Loucy (cell line): Measurements from ENCODE around the gene FUNDC2.
A peak's percentile ranks its signal among the peaks of the same experiment; 100 is the strongest.

Experiments
- H2AFZ ChIP-seq: fragments of 200-600 bp; sonication (generic); 2 replicates; pipeline ENCODE4 v1.6.0; 2016; ENCODE audit warnings: antibody characterized with exemption, mild to moderate bottlenecking, low read length, moderate library complexity
- H3F3A ChIP-seq: fragments of 200-600 bp; 2 replicates; pipeline ENCODE4 v1.6.0; 2016; ENCODE audit warnings: antibody characterized with exemption, low read depth, mild to moderate bottlenecking
- H3K27me3 ChIP-seq: fragments of 200-600 bp; sonication (generic); 2 replicates; pipeline ENCODE4 v1.6.1; 2014; ENCODE audit warnings: low read length, mild to moderate bottlenecking; ENCODE audit not compliant: insufficient read depth, poor library complexity, severe bottlenecking
- H3K36me3 ChIP-seq: fragments of 200-600 bp; sonication (generic); 2 replicates; pipeline ENCODE4 v1.6.1; 2016; ENCODE audit warnings: low read length; ENCODE audit not compliant: insufficient read depth
- H3K4me1 ChIP-seq: fragments of 200-600 bp; sonication (generic); 2 replicates; pipeline ENCODE4 v1.5.1; 2014; ENCODE audit warnings: low read length, mild to moderate bottlenecking; ENCODE audit not compliant: insufficient read depth, poor library complexity, severe bottlenecking
- H3K4me2 ChIP-seq: fragments of 200-600 bp; sonication (generic); 2 replicates; pipeline ENCODE4 v1.6.0; 2014; ENCODE audit warnings: antibody characterized with exemption, low read length, low read depth, mild to moderate bottlenecking; ENCODE audit not compliant: poor library complexity, severe bottlenecking
- H3K4me3 ChIP-seq: fragments of 200-600 bp; sonication (generic); 2 replicates; pipeline ENCODE4 v1.5.1; 2014; ENCODE audit warnings: low read length, mild to moderate bottlenecking, mixed read lengths; ENCODE audit not compliant: poor library complexity, severe bottlenecking
- H3K79me2 ChIP-seq: fragments of 200-600 bp; sonication (generic); 2 replicates; pipeline ENCODE4 v1.6.1; 2014; ENCODE audit warnings: low read length; ENCODE audit not compliant: insufficient read depth
- H3K9ac ChIP-seq: fragments of 200-600 bp; sonication (generic); 2 replicates; pipeline ENCODE4 v1.6.0; 2014; ENCODE audit warnings: mild to moderate bottlenecking, low read depth, low read length, moderate library complexity; ENCODE audit not compliant: poor library complexity, severe bottlenecking
- H3K9me2 ChIP-seq: fragments of 200-600 bp; sonication (generic); replicated peaks from 2 replicates; pipeline ENCODE4 v1.6.1; 2016; ENCODE audit warnings: low read depth, low read length, mixed read lengths
- H3K9me3 ChIP-seq: fragments of 200-600 bp; sonication (generic); 2 replicates; pipeline ENCODE4 v1.6.1; 2014; ENCODE audit warnings: mild to moderate bottlenecking, antibody characterized with exemption, low read length, low read depth; ENCODE audit not compliant: insufficient read depth
- H4K20me1 ChIP-seq: fragments of 200-600 bp; sonication (generic); 2 replicates; pipeline ENCODE4 v1.6.0; 2014; ENCODE audit warnings: antibody characterized with exemption, low read length, mild to moderate bottlenecking; ENCODE audit not compliant: insufficient read depth, poor library complexity, severe bottlenecking
- CTCF ChIP-seq: fragments of 200-600 bp; sonication (generic); conservative IDR thresholded peaks from 2 replicates; pipeline ENCODE4 v1.5.1; 2014; ENCODE audit warnings: mild to moderate bottlenecking, antibody characterized with exemption, low read length
- EZH2phosphoT487 ChIP-seq: fragments of 200-600 bp; IDR thresholded peaks from 2 replicates; pipeline ENCODE4 v1.6.1; 2018; ENCODE audit warnings: antibody characterized with exemption, mild to moderate bottlenecking, moderate library complexity, borderline replicate concordance

Gene FUNDC2

GRCh38 chrX:155068165-155068564 lies 41.5 kb downstream of the FUNDC2 start:
- Histone ChIP-seq H4K20me1 (peaks cover 3% of the 10 kb centered on the region), H3K4me2 (peak overlapping the region; percentile 96), H3K27me3 (no peaks in the 10 kb centered on the region), H2AFZ (no peak overlapping the region), H3K36me3 (no peaks in the 10 kb centered on the region), H3F3A (no peaks in the 10 kb centered on the region), H3K4me1 (peaks cover 28% of the 10 kb centered on the region), H3K4me3 (peak overlapping the region; percentile 93), H3K9ac (no peak overlapping the region), H3K9me2 (no peaks in the 10 kb centered on the region), H3K79me2 (peaks cover 44% of the 10 kb centered on the region), H3K9me3 (no peaks in the 10 kb centered on the region)
- TF ChIP-seq CTCF (no peak), EZH2phosphoT487 (no peak)

GRCh38 chrX:155069414-155069813 lies 42.8 kb downstream of the FUNDC2 start:
- peak overlapping the region; percentile 90 for H3K9ac ChIP-seq
- H3K9me2 ChIP-seq, result no peaks in the 10 kb centered on the region
- peaks cover 40% of the 10 kb centered on the region for H3K4me1 ChIP-seq
- H3K27me3 ChIP-seq, result no peaks in the 10 kb centered on the region
- peak overlapping the region; percentile 93 for H3K4me3 ChIP-seq
- H3K36me3 ChIP-seq, result no peaks in the 10 kb centered on the region
- peaks cover 4% of the 10 kb centered on the region for H4K20me1 ChIP-seq
- H3K79me2 ChIP-seq, result peaks cover 56% of the 10 kb centered on the region
- H2AFZ ChIP-seq, result no peak overlapping the region
- no peaks in the 10 kb centered on the region for H3K9me3 ChIP-seq
- TF ChIP-seq EZH2phosphoT487 (no peak), CTCF (no peak)
- no peaks in the 10 kb centered on the region for H3F3A ChIP-seq
- H3K4me2 ChIP-seq, result peak overlapping the region; percentile 96

- Histone ChIP-seq H3K4me3 (peak overlapping the region; percentile 93), H2AFZ (peak overlapping the region; percentile 94; the same call in 1 of the 2 replicates), H3K9me2 (no peaks in the 10 kb centered on the region), H3K36me3 (no peaks in the 10 kb centered on the region), H3K79me2 (peaks cover 59% of the 10 kb centered on the region), H3K9ac (peak overlapping the region; percentile 90), H3K27me3 (no peaks in the 10 kb centered on the region), H3F3A (no peaks in the 10 kb centered on the region), H3K4me1 (peaks cover 40% of the 10 kb centered on the region), H3K4me2 (peak overlapping the region; percentile 96), H4K20me1 (peaks cover 9% of the 10 kb centered on the region), H3K9me3 (no peaks in the 10 kb centered on the region)
- TF ChIP-seq EZH2phosphoT487 (no peak), CTCF (no peak)
Measured at GRCh38 chrX:155070038-155070437, 43.4 kb downstream of the FUNDC2 start.
